DMS53 (cell line): ENCODE measurements around the gene PIP5K1A.
"Not testable (repeated sequence)": the region's sequence is repeated elsewhere in the genome, so short reads cannot be mapped to it uniquely, and the experiment has no call there.

Experiments used
- DNase-seq: peaks from one replicate; lab custom pipeline; 2025; lab: John Stamatoyannopoulos, UW

PIP5K1A gene

GRCh38 chr1:151254217-151255213, 56.2 kb downstream of the PIP5K1A start, which contains the start of gene PSMD4:
TSS of gene PSMD4 (plus strand) at chr1:151254734. CDS start at chr1:151254783, 49 bp downstream.
- DNase-seq, result peak; percentile 99

- peak; percentile 41 for DNase-seq
Measured at GRCh38 chr1:151255381-151255780, 57.0 kb downstream of the PIP5K1A start.

GRCh38 chr1:151259351-151259750, 61.0 kb downstream of the PIP5K1A start:
- DNase-seq, result no peak

GRCh38 chr1:151265446-151266236, 67.3 kb downstream of the PIP5K1A start:
- DNase-seq, result no peak

- no peak for DNase-seq
Measured at GRCh38 chr1:151266315-151266714, 68.0 kb downstream of the PIP5K1A start.

GRCh38 chr1:151266821-151267220, 68.5 kb downstream of the PIP5K1A start:
- no peak for DNase-seq

- DNase-seq, result no peak
Measured at GRCh38 chr1:151267760-151268159, 69.4 kb downstream of the PIP5K1A start.

GRCh38 chr1:151273924-151274466, 75.6 kb downstream of the PIP5K1A start:
- no peak for DNase-seq

GRCh38 chr1:151275341-151275740, 77.0 kb downstream of the PIP5K1A start:
- not testable (repeated sequence) for DNase-seq

- no peak for DNase-seq
Measured at GRCh38 chr1:151277249-151277648, 78.9 kb downstream of the PIP5K1A start.

GRCh38 chr1:151281225-151281968, 83.0 kb downstream of the PIP5K1A start:
- peak; percentile 99 for DNase-seq

- DNase-seq, result peak; percentile 100
Measured at GRCh38 chr1:151281969-151282882, 83.9 kb downstream of the PIP5K1A start, which contains the start of gene ZNF687. TSS of gene ZNF687 (plus strand) at chr1:151282299. CDS start at chr1:151286292, 3,993 bp downstream.

- DNase-seq, result peak; percentile 68
Measured at GRCh38 chr1:151282883-151283725, 84.8 kb downstream of the PIP5K1A start.

- peak; percentile 19 for DNase-seq
Measured at GRCh38 chr1:151284013-151284577, 85.7 kb downstream of the PIP5K1A start.

GRCh38 chr1:151286619-151287340, 88.4 kb downstream of the PIP5K1A start:
- no peak for DNase-seq

GRCh38 chr1:151287341-151287699, 89.0 kb downstream of the PIP5K1A start:
- DNase-seq, result no peak

GRCh38 chr1:151287767-151288500, 89.6 kb downstream of the PIP5K1A start:
- DNase-seq, result no peak

GRCh38 chr1:151288502-151288901, 90.2 kb downstream of the PIP5K1A start:
- DNase-seq, result no peak
